AG09319 (cell line): Measurements from ENCODE around the gene MRPL20.

Experiments
- DNase-seq: peaks from one replicate; pipeline ENCODE4 v3.0.0-alpha.2; 2010; ENCODE audit warnings: low read depth; ENCODE audit errors: extremely low read depth
- TF ChIP-seq, protein P1 (sequence below): IDR thresholded peaks from 2 replicates; pipeline ENCODE4 v1.5.1; 2011; ENCODE audit warnings: low read depth, mild to moderate bottlenecking, inconsistent platforms, low read length, moderate library complexity

Gene MRPL20

DNA sequence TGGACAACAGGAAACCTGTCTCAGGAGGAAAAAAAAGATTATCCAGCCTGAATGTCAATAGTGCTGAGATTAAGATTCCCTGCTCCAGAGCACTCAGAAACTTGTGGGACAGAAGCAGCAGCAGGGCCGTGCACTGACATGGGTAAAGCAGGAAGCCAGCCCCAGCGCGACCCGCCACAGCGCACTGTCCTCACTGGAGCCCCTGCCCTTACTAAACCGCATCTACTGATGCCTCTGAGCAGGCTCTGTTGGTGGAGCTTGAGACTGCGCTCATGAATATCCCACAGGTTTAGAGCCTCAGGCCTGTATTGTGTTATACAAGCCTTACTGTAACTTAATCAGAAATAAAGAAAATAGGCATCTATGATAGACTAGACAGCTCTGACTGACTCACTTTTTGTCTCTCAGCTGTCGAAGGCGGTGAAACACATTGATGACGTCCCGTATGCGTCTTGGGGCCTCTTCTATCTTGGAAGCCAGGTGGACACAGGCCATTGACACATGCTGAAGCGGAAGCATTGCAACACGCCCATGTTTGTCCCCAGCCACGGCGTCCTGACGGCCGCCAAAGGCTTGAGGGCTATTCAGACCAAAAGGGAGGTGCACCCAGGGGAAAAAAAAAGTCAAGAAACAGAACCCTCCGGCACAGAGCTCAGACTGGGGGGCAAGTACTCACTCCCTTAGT, 9.1 kb downstream of the MRPL20 start:
- no peak for DNase-seq
- TF ChIP-seq, protein P1, sequence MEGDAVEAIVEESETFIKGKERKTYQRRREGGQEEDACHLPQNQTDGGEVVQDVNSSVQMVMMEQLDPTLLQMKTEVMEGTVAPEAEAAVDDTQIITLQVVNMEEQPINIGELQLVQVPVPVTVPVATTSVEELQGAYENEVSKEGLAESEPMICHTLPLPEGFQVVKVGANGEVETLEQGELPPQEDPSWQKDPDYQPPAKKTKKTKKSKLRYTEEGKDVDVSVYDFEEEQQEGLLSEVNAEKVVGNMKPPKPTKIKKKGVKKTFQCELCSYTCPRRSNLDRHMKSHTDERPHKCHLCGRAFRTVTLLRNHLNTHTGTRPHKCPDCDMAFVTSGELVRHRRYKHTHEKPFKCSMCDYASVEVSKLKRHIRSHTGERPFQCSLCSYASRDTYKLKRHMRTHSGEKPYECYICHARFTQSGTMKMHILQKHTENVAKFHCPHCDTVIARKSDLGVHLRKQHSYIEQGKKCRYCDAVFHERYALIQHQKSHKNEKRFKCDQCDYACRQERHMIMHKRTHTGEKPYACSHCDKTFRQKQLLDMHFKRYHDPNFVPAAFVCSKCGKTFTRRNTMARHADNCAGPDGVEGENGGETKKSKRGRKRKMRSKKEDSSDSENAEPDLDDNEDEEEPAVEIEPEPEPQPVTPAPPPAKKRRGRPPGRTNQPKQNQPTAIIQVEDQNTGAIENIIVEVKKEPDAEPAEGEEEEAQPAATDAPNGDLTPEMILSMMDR, result no peak

DNA sequence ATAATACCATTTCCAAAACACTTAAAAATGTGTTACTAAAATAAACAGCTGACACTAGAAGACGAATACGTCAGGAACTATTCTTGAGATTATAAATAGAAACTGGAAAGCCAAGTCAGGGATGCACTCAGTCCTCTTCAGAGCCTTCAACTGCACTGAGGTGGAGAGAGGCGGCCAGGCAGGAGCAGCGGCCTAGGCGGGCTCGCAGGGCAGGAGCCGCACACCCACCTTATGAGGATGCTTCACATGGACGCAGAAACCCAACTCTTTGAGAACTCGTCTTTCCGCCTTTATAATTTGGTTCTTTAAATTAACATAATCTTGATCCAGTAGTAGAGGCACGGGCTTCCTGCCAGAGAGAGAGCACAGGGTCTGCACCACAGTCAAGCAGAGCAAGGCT, 11.9 kb downstream of the MRPL20 start:
- TF ChIP-seq, protein P1, result no peak
- DNase-seq, result no peak

DNA sequence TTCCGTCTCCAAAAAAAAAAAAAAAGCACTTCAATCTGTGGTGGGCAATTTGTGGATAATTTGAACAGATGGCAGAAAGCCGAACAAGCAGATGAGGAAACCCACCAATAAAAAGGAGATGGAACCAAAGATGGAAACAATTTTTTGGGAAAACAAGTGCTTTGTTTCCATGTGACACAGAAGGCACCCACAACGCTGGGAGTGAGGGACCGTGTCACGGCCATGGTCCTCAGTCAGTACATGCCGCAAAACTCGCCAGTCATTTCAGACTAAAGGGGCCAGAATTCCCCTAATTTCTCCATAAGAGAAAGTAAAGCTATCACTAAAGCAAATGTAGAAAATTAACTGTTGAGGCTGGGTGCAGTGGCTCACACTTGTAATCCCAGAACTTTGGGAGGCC, 13.0 kb downstream of the MRPL20 start:
- no peak for DNase-seq
- TF ChIP-seq, protein P1, result no peak

DNA sequence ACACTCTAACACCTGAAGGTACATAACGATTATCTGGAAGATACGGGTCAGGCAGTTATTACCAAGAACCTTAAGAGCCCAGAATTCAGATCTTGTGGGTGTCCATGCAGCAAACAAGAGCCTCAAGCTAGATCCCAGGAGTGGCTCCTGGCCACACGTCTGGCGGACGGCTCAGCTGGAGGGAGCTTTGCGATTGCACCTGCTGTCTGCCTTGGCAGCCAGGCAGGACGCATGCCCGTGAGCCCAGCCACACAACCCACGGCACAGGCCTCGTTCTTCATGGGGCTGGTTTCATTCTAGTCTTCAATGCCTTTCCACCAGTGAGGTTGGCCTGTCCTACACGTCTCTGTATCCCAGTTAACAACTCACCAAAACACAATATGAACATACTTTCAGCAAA, 13.7 kb downstream of the MRPL20 start:
- no peak for DNase-seq
- TF ChIP-seq, protein P1, result no peak

DNA sequence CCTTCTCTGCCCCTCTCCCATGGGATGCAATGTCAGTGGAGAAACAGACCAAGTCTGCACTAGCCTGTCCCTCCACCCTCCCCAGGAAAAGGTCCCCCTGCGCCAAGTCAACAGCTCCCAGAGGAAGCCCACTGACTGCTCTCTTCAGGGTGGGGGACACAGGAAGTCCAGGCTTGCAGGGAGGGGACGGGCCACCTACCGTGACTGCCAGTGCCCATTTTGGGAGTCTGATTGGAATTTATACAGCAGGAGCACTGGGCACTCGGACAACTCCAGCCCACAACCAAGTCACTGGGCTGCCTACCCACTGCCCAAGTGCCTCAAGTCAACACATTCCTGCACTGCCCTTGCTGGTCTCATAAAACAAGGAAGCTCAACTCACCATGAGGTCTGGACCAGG, 14.1 kb downstream of the MRPL20 start:
- DNase-seq, result no peak
- TF ChIP-seq, protein P1, result no peak

DNA sequence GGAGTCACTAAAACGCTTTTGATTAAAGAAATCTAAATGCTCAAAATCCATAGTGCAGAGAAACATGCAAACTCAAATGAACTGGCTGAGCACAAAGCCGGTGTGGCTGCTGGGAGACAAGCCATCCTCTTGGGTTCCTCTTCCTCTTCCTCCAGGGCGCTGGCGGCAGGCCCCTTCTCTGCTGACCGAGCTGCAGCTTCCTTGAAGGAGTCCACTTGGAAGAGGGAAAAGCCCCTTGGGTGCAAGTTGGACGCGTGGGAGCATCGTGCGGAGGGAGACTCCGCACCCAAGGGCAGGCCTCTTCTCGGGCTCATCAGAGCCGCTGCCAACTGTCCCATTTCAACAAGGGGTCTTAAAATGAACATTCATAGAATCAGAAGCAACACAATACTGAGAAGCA, 15.9 kb downstream of the MRPL20 start:
- TF ChIP-seq, protein P1, result no peak
- DNase-seq, result no peak

DNA sequence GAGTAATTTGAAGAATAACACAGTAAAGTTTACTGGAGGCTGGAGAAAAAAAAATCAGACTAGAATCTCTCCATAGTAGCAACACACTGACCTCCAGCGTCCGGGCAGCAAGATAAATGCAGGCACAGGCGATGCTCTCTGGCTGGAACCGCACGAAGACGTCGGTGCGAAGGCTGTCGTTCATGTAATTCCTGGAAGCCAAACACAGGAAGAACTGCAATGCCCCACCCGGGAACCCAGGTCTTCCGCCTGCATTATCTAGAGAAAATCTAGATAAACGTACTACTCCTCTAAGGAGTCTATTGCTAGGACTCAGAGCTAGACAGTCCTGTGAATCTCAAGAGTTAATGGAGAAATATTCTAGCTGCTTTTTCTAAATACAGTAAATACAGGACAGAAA, 16.4 kb downstream of the MRPL20 start:
- TF ChIP-seq, protein P1, result no peak
- no peak for DNase-seq
